IgD-negative memory B cell (primary cell): ENCODE measurements around the gene NOP14. TPM values are rescaled to one million over a fixed set of nuclear protein-coding genes. Genes with fewer than 3 reads are reported as not detected.
"Not testable (repeated sequence)": the region's sequence is repeated elsewhere in the genome, so short reads cannot be mapped to it uniquely, and the experiment has no call there.

Experiments used
- H3K27ac Mint-ChIP-seq, 3 donors: one replicate each; pipeline ENCODE4 v1.8.0; 2020 to 2022; ENCODE audit warnings: mild to moderate bottlenecking in 3 of 3, mixed read lengths in 3 of 3, moderate library complexity in 1 of 3
- H3K27me3 Mint-ChIP-seq: one replicate; pipeline ENCODE4 v1.8.0; 2021; ENCODE audit warnings: mixed read lengths
- H3K36me3 Mint-ChIP-seq: one replicate; pipeline ENCODE4 v1.8.0; 2020; ENCODE audit warnings: mild to moderate bottlenecking, mixed read lengths
- H3K4me1 Mint-ChIP-seq, 3 donors: one replicate each; pipeline ENCODE4 v1.8.0; 2020 to 2022; ENCODE audit warnings: mixed read lengths in 3 of 3, mild to moderate bottlenecking in 1 of 3
- H3K4me3 Mint-ChIP-seq, 4 donors: one replicate each; pipeline ENCODE4 v1.8.0; 2020 to 2022; ENCODE audit warnings: mild to moderate bottlenecking in 4 of 4, mixed read lengths in 4 of 4, moderate library complexity in 3 of 4
- H3K9me3 Mint-ChIP-seq, 3 donors: one replicate each; pipeline ENCODE4 v1.8.0; 2020 to 2021; ENCODE audit warnings: mixed read lengths in 3 of 3, mild to moderate bottlenecking in 1 of 3
- polyA plus RNA-seq: library from polyadenylated mRNA; unstranded; fragments of 300-500 nt; fragmentation: Illumina TruSeq; gene quantifications from one replicate; pipeline ENCODE4 v1.2.3, GENCODE V29; 2021

Gene NOP14
- polyA plus RNA-seq, 1 donor from 2014 or later, result 18.9 TPM

- Mint-ChIP-seq H3K27me3 (no peaks in the 10 kb centered on the region), H3K4me3 (no peak overlapping the region), H3K9me3 (no peaks in the 10 kb centered on the region), H3K27ac (peak overlapping the region in 2 of 3 donors; percentile 50 to 87), H3K36me3 (peaks cover 6% of the 10 kb centered on the region), H3K4me1 (peaks cover 7 to 10% (median 10%) of the 10 kb centered on the region in 3 donors)
Measured at GRCh38 chr4:2953496-2953895, 9.7 kb downstream of the NOP14 start.

GRCh38 chr4:2950221-2950989 is 12.8 kb downstream of the NOP14 start:
- Mint-ChIP-seq H3K27me3 (no peaks in the 10 kb centered on the region), H3K9me3 (no peaks in the 10 kb centered on the region), H3K4me1 (peaks cover 0 to 3% (median under 1%) of the 10 kb centered on the region in 3 donors), H3K36me3 (peaks cover 7% of the 10 kb centered on the region), H3K4me3 (no peak overlapping the region), H3K27ac (peak overlapping the region in 1 of 3 donors; percentile 52)

GRCh38 chr4:2949782-2950125 is 13.5 kb downstream of the NOP14 start:
- H3K36me3 Mint-ChIP-seq, result peaks cover 7% of the 10 kb centered on the region
- no peaks in the 10 kb centered on the region for H3K9me3 Mint-ChIP-seq
- peak overlapping the region in 1 of 3 donors; percentile 52 for H3K27ac Mint-ChIP-seq

GRCh38 chr4:2948895-2949781 is 14.1 kb downstream of the NOP14 start:
- Mint-ChIP-seq H3K27ac (peak overlapping the region in 2 of 3 donors; percentile 10 to 59), H3K27me3 (no peaks in the 10 kb centered on the region), H3K4me3 (no peak overlapping the region), H3K4me1 (no peaks in the 10 kb centered on the region), H3K9me3 (no peaks in the 10 kb centered on the region), H3K36me3 (peaks cover 7% of the 10 kb centered on the region)

More at GRCh38 chr4:2949782-2950125, 13.5 kb downstream of the NOP14 start:
- no peak overlapping the region for H3K4me3 Mint-ChIP-seq
- H3K4me1 Mint-ChIP-seq, result peaks cover 0 to 3% (median 0%) of the 10 kb centered on the region in 3 donors
- H3K27me3 Mint-ChIP-seq, result no peaks in the 10 kb centered on the region

- Mint-ChIP-seq H3K27me3 (no peaks in the 10 kb centered on the region), H3K27ac (peak overlapping the region in 1 of 3 donors; percentile 95), H3K36me3 (peaks cover 7% of the 10 kb centered on the region), H3K4me3 (peak overlapping the region in 1 of 4 donors; percentile 16), H3K4me1 (no peaks in the 10 kb centered on the region), H3K9me3 (no peaks in the 10 kb centered on the region)
Measured at GRCh38 chr4:2947926-2948325, 15.3 kb downstream of the NOP14 start.

- peak overlapping the region in 2 of 3 donors; percentile 21 to 43 for H3K27ac Mint-ChIP-seq
- H3K4me3 Mint-ChIP-seq, result no peak overlapping the region
- no peaks in the 10 kb centered on the region for H3K4me1 Mint-ChIP-seq
- no peaks in the 10 kb centered on the region for H3K9me3 Mint-ChIP-seq
- H3K27me3 Mint-ChIP-seq, result no peaks in the 10 kb centered on the region
- H3K36me3 Mint-ChIP-seq, result peaks cover 7% of the 10 kb centered on the region
Measured at GRCh38 chr4:2946812-2947600, 16.2 kb downstream of the NOP14 start.

GRCh38 chr4:2945619-2946604 is 17.3 kb downstream of the NOP14 start:
- not testable (repeated sequence) for H3K4me3 Mint-ChIP-seq, H3K36me3 Mint-ChIP-seq, H3K9me3 Mint-ChIP-seq, H3K27me3 Mint-ChIP-seq, H3K4me1 Mint-ChIP-seq
- H3K27ac Mint-ChIP-seq, result peak overlapping the region in 1 of 3 donors; percentile 21

- Mint-ChIP-seq H3K36me3 (peaks cover 2% of the 10 kb centered on the region), H3K4me1 (no peaks in the 10 kb centered on the region), H3K27me3 (no peaks in the 10 kb centered on the region), H3K9me3 (no peaks in the 10 kb centered on the region), H3K4me3 (no peak overlapping the region), H3K27ac (no peak overlapping the region)
Measured at GRCh38 chr4:2944586-2945526, 18.4 kb downstream of the NOP14 start.

- no peaks in the 10 kb centered on the region for H3K9me3 Mint-ChIP-seq
- no peak overlapping the region for H3K4me3 Mint-ChIP-seq
- H3K36me3 Mint-ChIP-seq, result peaks cover 2% of the 10 kb centered on the region
- H3K4me1 Mint-ChIP-seq, result peaks cover 0 to 2% (median 0%) of the 10 kb centered on the region in 3 donors
- H3K27ac Mint-ChIP-seq, result peak overlapping the region in 1 of 3 donors; percentile 25
- H3K27me3 Mint-ChIP-seq, result no peaks in the 10 kb centered on the region
Measured at GRCh38 chr4:2944091-2944482, 19.1 kb downstream of the NOP14 start.

GRCh38 chr4:2943364-2944090 is 19.7 kb downstream of the NOP14 start:
- no peaks in the 10 kb centered on the region for H3K27me3 Mint-ChIP-seq
- no peaks in the 10 kb centered on the region for H3K9me3 Mint-ChIP-seq
- peaks cover 0 to 6% (median 0%) of the 10 kb centered on the region in 3 donors for H3K4me1 Mint-ChIP-seq
- H3K36me3 Mint-ChIP-seq, result peaks cover 2% of the 10 kb centered on the region
- H3K27ac Mint-ChIP-seq, result peak overlapping the region in 2 of 3 donors; percentile 25 to 31
- H3K4me3 Mint-ChIP-seq, result no peak overlapping the region

- Mint-ChIP-seq H3K4me1 (peaks cover 0 to 6% (median 2%) of the 10 kb centered on the region in 3 donors), H3K36me3 (peaks cover 2% of the 10 kb centered on the region), H3K4me3 (peak overlapping the region in 2 of 4 donors; percentile 58 to 76), H3K27me3 (no peaks in the 10 kb centered on the region), H3K27ac (peak overlapping the region in 2 of 3 donors; percentile 31 to 67), H3K9me3 (no peaks in the 10 kb centered on the region)
Measured at GRCh38 chr4:2942532-2943363, 20.5 kb downstream of the NOP14 start.
